Right lobe of liver (tissue), 6 donors: Measurements from ENCODE around the gene TARS1. TPM values are rescaled to one million over a fixed set of nuclear protein-coding genes. Genes with fewer than 3 reads are reported as not detected.

Experiments used
- ATAC-seq, 4 donors: fragments of 200-7000 bp; cut with Tn5 transposase; one replicate each; pipeline ENCODE4 v1.9.1; 2020; ENCODE audit warnings: mild to moderate bottlenecking in 4 of 4, moderate library complexity in 4 of 4
- DNase-seq, 3 donors: peaks; one replicate each; pipeline ENCODE4 v3.0.0-alpha.2; 2020
- H3K27ac ChIP-seq, 3 donors: fragments of 200-600 bp; one replicate each; pipeline ENCODE4 v1.8.0; 2022
- H3K27me3 ChIP-seq, 2 donors: fragments of 200-600 bp; one replicate each; pipeline ENCODE4 v1.8.0; 2022
- H3K36me3 ChIP-seq, 4 donors: fragments of 200-600 bp; sonication (generic) in 1 of 4; one replicate each; pipeline versions ENCODE4 v1.5.1 to v1.8.0; 2017 to 2022; ENCODE audit warnings: control low read depth in 1 of 4
- H3K4me1 ChIP-seq, 4 donors: fragments of 200-600 bp; sonication (generic) in 1 of 4; one replicate each; pipeline versions ENCODE4 v1.5.1 to v1.8.0; 2017 to 2022; ENCODE audit warnings: control low read depth in 1 of 4
- H3K4me3 ChIP-seq, 3 donors: fragments of 200-600 bp; one replicate each; pipeline ENCODE4 v1.8.0; 2022
- H3K9me3 ChIP-seq, 4 donors: fragments of 200-600 bp; sonication (generic) in 1 of 4; one replicate each; pipeline versions ENCODE4 v1.5.1 to v1.8.0; 2017 to 2022; ENCODE audit warnings: control low read depth in 1 of 4
- POLR2A ChIP-seq: fragments of 450-650 bp; IDR thresholded peaks from one replicate; pipeline ENCODE4 v1.6.1; 2017; ENCODE audit warnings: antibody characterized with exemption, mild to moderate bottlenecking
- WGBS: methylation state at CpG from one replicate; pipeline ENCODE4 v1.1.6; 2018; ENCODE audit warnings: low coverage, low lambda C conversion rate; ENCODE audit not compliant: insufficient coverage; ENCODE audit errors: missing lambda C conversion rate; 5-methylcytosine and 5-hydroxymethylcytosine counted together
- intact Hi-C, 2 donors: fragments of 100-400 bp; cut with DNase I; formaldehyde crosslinking; loops; one replicate each; pipeline versions ENCODE4 v1.11.2 to v1.14.1; 2022
- total RNA-seq, 6 experiments: library from RNA; depleted of rRNA in 2 of 6; stranded (reverse); fragments of >200 nt in 2 of 6; fragmentation: NEBNext Ultra II Directional in 3 of 6; extraction: Animal tissue kit (Norgen Biotek cat#: 25700) in 3 of 6; gene quantifications; one replicate each; pipeline versions ENCODE4 v1.1.0 to v1.2.4, GENCODE V29; 2016 to 2023
- TF ChIP-seq, protein P1 (sequence below), 4 donors: fragments of 200-600 bp in 3 of 4; fragments of 450-650 bp in 1 of 4; IDR thresholded peaks; one replicate each; pipeline versions ENCODE4 v1.5.1 to v1.8.0; 2016 to 2022; ENCODE audit warnings: antibody characterized with exemption in 4 of 4, mild to moderate bottlenecking in 2 of 4
- donor health status: DM: no; HTN: yes; CAD: no.
- donor health status: DM: no; HTN: no; CAD: no.
- donor health status: DM: no; HTN: no; CAD: no.
- donor health status: DM: no; HTN: yes; CAD: no.
- donor health status: DM: no; HTN: yes; CAD: no.

The TARS1 gene
- total RNA-seq, 6 experiments from 2014 or later = 43.2 to 118 (median 98.3) TPM

DNA sequence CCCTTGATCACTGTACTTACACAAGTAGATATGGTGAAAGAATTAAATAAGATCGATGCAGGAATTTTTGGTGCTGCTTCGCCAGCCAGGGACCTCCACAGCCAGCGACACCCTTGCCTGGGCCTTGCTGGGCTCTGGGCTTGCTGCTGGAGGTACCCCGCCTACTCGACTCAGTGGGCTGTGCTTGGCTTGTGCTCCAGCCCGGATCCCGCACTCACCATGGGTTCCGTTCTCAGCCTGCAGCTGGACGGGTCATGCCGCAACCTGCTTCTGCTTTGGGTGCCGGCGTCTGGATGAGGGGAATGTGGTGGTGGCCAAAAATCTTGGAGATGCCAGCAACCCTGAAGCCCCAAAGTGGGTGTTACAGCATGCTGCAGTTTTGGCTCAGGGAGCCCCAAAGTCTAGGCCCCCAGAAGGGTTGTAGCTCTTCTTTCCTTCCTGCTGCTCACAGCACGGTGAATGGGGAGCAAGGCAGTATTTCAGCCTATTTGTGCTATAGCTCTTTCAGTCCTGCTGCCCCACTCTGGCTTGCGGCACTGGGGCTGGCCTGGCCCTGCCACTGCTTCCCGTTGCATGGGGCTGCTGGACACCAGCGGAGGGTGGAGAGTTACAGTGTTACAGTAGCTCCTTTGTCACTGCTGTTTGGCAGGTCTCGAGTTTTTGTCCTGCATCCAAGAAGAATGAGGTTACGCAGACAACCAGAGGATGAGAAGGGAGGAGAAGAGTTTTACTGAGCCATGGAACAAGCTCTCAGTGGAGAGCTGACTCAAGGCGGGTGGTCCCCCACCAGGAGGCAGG is 48.0 kb downstream of the TARS1 start:
- no peak for ATAC-seq
- no peak for DNase-seq
- TF ChIP-seq, protein P1, sequence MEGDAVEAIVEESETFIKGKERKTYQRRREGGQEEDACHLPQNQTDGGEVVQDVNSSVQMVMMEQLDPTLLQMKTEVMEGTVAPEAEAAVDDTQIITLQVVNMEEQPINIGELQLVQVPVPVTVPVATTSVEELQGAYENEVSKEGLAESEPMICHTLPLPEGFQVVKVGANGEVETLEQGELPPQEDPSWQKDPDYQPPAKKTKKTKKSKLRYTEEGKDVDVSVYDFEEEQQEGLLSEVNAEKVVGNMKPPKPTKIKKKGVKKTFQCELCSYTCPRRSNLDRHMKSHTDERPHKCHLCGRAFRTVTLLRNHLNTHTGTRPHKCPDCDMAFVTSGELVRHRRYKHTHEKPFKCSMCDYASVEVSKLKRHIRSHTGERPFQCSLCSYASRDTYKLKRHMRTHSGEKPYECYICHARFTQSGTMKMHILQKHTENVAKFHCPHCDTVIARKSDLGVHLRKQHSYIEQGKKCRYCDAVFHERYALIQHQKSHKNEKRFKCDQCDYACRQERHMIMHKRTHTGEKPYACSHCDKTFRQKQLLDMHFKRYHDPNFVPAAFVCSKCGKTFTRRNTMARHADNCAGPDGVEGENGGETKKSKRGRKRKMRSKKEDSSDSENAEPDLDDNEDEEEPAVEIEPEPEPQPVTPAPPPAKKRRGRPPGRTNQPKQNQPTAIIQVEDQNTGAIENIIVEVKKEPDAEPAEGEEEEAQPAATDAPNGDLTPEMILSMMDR (IDR thresholded peaks at IDR 0.05) = no peak
- no peak for TF ChIP-seq POLR2A
- Histone ChIP-seq H3K36me3 (no peaks in the 10 kb centered on the region), H3K27ac (no peak overlapping the region), H3K9me3 (no peaks in the 10 kb centered on the region), H3K4me1 (no peaks in the 10 kb centered on the region), H3K4me3 (no peak overlapping the region), H3K27me3 (no peaks in the 10 kb centered on the region)
- 84% methylated on average over 8 of the region's 19 CpGs for WGBS
- intact Hi-C loops = no loop called here

DNA sequence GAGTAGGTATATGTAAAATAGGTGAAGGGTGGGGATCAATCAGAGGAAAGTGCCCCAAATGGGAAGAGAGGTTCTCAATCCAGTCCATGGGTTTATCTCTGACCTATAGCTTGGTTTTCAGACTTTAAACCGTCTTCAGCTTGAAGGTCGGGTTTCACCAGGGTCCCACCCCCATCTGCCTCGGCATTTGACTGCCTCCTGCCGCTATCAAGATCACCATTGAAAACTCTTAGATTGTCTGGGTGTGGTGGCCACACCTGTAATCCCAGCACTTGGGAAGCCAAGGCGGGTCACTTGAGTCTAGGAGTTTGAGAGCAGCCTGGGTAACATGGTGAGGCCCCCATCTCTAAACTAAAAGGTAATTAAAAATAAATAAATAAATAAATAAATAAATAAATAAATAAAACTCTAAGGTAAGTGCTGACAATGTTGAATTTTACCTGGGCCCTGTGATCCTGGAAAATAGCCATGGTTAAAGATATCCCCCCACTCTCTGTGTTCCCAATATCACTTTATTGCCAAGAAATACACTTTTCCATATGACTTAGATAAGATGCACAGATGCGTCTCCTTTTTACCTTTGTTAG is 48.8 kb downstream of the TARS1 start:
- no peak overlapping the region for H3K4me3 ChIP-seq
- 85% methylated on average over 5 of the region's 6 CpGs for WGBS
- intact Hi-C loops = no loop called here
- H3K27ac ChIP-seq = no peak overlapping the region
- no peak for ATAC-seq
- no peaks in the 10 kb centered on the region for H3K4me1 ChIP-seq
- no peak for DNase-seq
- TF ChIP-seq, protein P1 (IDR thresholded peaks at IDR 0.05) = no peak
- TF ChIP-seq POLR2A = no peak
- no peaks in the 10 kb centered on the region for H3K9me3 ChIP-seq
- no peaks in the 10 kb centered on the region for H3K27me3 ChIP-seq
- H3K36me3 ChIP-seq = no peaks in the 10 kb centered on the region

DNA sequence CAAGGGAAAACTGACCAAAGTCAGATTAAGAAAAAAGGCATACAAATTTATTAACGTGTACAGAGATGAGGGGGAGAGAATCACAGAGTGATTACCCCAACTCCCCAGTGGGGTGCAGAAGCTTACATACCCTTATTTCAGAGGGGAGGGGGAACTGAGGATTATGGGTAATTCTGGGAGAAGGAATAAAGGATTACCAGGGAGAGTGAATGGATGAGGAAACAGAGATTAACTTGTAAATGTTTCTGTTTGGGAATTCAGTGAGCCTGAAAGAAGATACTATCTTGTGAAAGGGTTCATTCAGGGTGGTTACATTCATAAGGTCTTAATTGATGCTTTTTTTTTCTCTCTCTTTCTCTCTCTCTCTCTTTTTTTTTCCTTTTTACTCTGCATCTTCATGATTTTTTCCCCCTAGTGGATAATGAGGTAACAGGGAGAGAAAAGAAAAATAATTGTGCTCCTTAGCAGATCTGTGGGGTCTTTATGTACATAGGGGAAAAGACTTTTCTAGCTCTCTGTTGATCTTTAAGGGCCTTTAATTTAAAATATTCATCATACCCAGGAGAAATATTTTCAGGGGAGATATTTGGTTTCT is 49.4 kb downstream of the TARS1 start:
- Histone ChIP-seq H3K9me3 (no peaks in the 10 kb centered on the region), H3K27ac (no peak overlapping the region), H3K4me3 (no peak overlapping the region), H3K36me3 (no peaks in the 10 kb centered on the region), H3K4me1 (no peaks in the 10 kb centered on the region), H3K27me3 (no peaks in the 10 kb centered on the region)
- intact Hi-C loops = no loop called here
- no peak for DNase-seq
- TF ChIP-seq, protein P1 (IDR thresholded peaks at IDR 0.05) = no peak
- no peak for TF ChIP-seq POLR2A
- WGBS = 78% methylated on average over 1 of the region's 1 CpG
- no peak for ATAC-seq

DNA sequence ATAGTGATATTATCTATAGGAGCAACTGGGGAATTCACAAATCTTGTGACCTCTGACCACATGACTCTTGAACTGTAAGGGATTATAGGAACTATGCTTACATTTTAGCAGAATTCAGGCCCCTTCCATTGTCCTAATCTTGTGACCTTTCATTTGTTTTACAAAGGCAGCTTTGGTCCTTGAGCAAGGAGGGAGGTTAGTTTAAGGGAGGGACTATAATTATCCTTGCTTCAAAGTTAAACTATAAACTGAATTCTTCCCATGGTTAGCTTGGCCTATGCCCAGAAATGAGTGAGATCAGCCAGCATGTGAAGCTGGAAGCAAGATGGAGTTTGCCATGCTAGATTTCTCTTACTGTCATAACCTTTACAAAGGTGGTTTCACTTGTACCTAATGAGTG is 51.2 kb downstream of the TARS1 start:
- Histone ChIP-seq H3K9me3 (no peaks in the 10 kb centered on the region), H3K4me1 (no peaks in the 10 kb centered on the region), H3K36me3 (no peaks in the 10 kb centered on the region), H3K27me3 (no peaks in the 10 kb centered on the region), H3K4me3 (no peak overlapping the region), H3K27ac (no peak overlapping the region)
- intact Hi-C loops = no loop called here
- ATAC-seq (no peak), DNase-seq (no peak)
- TF ChIP-seq, protein P1 (IDR thresholded peaks at IDR 0.05) = no peak
- TF ChIP-seq POLR2A = no peak
